RWPE1 (cell line): Measurements from ENCODE around the gene NNAT.
A peak's percentile ranks its signal among the peaks of the same experiment; 100 is the strongest.

Experiments
- CTCF ChIA-PET: fragments of 350-600 bp; sonication (Branson Sonifier 250); formaldehyde crosslinking; extraction: SDS; loops from one replicate; lab custom pipeline; 2021; lab: Yijun Ruan, JAX
- POLR2A ChIA-PET: fragments of 400-600 bp; formaldehyde crosslinking; extraction: SDS; loops from one replicate; lab custom pipeline; 2020; ENCODE audit warnings: antibody characterized with exemption; ENCODE audit not compliant: low non-redundant PET; lab: Yijun Ruan, JAX
- DNase-seq: peaks from one replicate; pipeline ENCODE4 v3.0.0; 2012; ENCODE audit warnings: low spot score
- H3K27ac ChIP-seq: fragments of 450-650 bp; 2 replicates; pipeline ENCODE4 v1.5.1; 2017
- CTCF ChIP-seq: fragments of 450-650 bp; conservative IDR thresholded peaks from 2 replicates; pipeline ENCODE4 v1.5.1; 2017; ENCODE audit warnings: low read depth, mild to moderate bottlenecking

Gene NNAT

DNA sequence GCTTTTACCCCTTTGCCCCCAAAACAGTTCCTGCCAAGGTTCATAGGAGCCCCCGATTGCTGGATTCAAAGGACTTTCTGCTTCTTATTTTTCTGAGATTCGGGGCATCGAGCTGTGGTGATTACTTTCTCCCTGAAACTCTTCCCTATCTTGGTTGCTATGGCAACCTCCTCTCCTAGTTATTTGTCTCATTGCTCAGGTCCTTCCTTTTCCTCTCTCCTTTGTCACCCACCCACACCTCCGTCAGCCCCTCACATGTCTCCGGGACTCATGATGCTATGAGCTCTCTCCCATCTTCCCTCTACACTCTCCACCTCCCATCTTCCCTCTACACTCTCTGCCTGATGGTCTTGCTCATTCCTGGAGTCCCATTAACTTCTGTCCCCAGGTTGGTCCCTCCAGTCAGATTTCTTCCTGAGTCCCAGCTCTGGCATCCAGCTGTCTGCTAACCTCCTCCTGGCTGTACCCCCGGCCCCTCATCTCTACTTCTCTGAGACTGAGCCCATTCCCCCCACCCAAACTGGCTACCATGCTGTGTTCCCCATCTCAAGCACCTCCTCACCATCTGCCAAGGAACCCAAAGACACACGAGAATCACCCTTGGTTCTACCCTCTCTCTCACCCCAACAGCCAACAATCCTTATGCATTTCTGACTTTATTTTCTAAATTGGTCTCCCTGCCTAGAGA lies 30.2 kb upstream of the NNAT start:
- no peak for DNase-seq
- no peak overlapping the region for H3K27ac ChIP-seq
- ChIA-PET POLR2A (no interaction called here), CTCF (interaction anchor here (0.5 to 1.2 kb wide), 2 partner anchors 47 to 214 kb away, joined by 4 to 6 read pairs; no protein-coding TSS in a partner anchor)
- no peak for TF ChIP-seq CTCF

- no peak for TF ChIP-seq CTCF
- ChIA-PET POLR2A (no interaction called here), CTCF (interaction anchor here (0.6 to 0.7 kb wide), 3 partner anchors 10 to 979 kb away, joined by 3 read pairs; no protein-coding TSS in a partner anchor)
- H3K27ac ChIP-seq, result no peak overlapping the region
- no peak for DNase-seq
These were observed 28.9 kb upstream of the NNAT start for GRCh38 chr20:37492096-37492625.

DNA sequence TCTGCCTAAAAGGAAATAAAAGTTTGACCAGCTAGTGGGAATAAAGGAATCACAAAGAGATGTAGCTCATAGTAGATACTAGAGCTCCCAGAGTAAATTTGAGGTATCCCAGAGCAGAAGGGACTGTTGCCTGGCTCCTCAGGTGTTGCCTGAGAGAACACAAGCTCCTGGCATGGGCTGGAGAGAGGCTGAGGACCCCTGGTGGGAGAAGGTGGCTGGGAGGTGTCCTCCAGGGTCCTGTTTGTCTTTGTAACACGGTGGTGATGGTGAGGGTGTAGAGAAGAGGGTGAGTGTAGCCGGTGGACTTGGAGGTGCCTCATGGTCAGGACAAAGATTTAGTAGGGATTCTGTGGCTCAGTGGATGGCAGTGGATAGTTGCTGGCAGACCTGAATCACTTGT lies 28.1 kb upstream of the NNAT start:
- no peak for DNase-seq
- ChIA-PET POLR2A (no interaction called here), CTCF (interaction anchor here (0.5 to 1.3 kb wide), 6 partner anchors 9 to 1453 kb away, joined by 3 to 7 read pairs (median 3); no protein-coding TSS in a partner anchor)
- H3K27ac ChIP-seq, result no peak overlapping the region
- TF ChIP-seq CTCF, result no peak

DNA sequence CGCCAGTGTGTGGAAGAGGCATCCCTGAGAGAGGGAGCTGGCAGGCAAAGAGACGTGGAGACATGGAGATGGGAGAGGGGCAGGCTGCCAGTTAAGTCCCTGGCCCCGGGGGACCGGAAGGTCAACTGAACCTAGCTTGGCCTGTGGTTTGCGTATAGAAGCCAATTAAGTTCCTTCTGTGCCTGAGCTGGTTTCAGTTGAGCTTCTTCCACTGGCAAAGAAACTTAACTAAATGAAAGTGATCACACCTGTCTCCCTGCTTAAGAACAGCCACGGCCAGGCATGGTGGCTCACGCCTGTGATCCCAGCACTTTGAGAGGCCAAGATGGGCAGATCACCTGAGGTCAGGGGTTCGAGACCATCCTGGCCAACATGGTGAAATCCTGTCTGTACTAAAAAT lies 26.7 kb upstream of the NNAT start:
- no peak for TF ChIP-seq CTCF
- CTCF ChIA-PET, result interaction anchor here (0.6 kb wide), 1 partner anchor 76 kb away, joined by 3 read pairs; no protein-coding TSS in a partner anchor
- H3K27ac ChIP-seq, result 0 out of 2 replicates have a peak overlapping the region, but pooled peaks have one; percentile 0
- POLR2A ChIA-PET, result interaction anchor here (0.6 kb wide), 1 partner anchor 28 kb away, joined by 3 read pairs; no protein-coding TSS in a partner anchor
- no peak for DNase-seq

- no peak for DNase-seq
- TF ChIP-seq CTCF, result no peak
- ChIA-PET POLR2A (no interaction called here), CTCF (interaction anchor here (0.6 kb wide), 2 partner anchors 76 to 560 kb away, joined by 3 read pairs; no protein-coding TSS in a partner anchor)
- 0 out of 2 replicates have a peak overlapping the region, but pooled peaks have one; percentile 0 for H3K27ac ChIP-seq
These were observed 26.3 kb upstream of the NNAT start for GRCh38 chr20:37494796-37495195.

DNA sequence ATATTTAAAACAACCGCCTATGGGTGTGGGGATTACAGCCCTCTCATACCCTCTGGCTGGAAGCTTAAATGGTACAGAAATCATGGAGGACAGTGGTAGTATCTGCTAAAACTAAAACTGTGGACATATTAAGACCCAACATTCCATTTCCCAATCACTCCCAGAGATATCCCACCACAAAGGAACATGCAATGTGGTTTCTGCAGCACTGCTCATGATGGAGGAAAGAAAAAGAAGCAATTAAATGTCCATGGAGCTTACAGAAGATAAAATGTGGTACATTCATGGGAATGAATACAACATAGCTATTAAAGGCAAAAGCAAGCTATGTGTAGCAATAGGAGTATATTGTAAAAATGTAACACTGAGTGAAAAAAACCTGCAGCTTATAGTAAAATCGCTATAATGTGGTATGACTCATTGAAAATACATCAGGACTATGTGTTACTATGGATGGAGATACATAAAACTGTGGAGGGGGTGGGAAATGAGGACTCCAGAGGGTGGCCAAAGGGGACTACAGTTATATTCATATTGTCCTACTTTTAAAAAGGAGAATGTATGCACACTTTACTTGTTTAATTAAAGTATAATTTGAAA lies 22.9 kb upstream of the NNAT start:
- H3K27ac ChIP-seq, result no peak overlapping the region
- ChIA-PET POLR2A (no interaction called here), CTCF (interaction anchor here (0.8 to 1.3 kb wide), 4 partner anchors 11 to 20 kb away, joined by 3 to 9 read pairs (median 5); no protein-coding TSS in a partner anchor)
- no peak for DNase-seq
- TF ChIP-seq CTCF, result no peak
